Loucy (cell line): ENCODE results near the gene MAP6.

Experiments used
- H2AFZ ChIP-seq: fragments of 200-600 bp; sonication (generic); 2 replicates; pipeline ENCODE4 v1.6.0; 2016; ENCODE audit warnings: antibody characterized with exemption, mild to moderate bottlenecking, low read length, moderate library complexity
- H3F3A ChIP-seq: fragments of 200-600 bp; 2 replicates; pipeline ENCODE4 v1.6.0; 2016; ENCODE audit warnings: antibody characterized with exemption, low read depth, mild to moderate bottlenecking
- H3K27me3 ChIP-seq: fragments of 200-600 bp; sonication (generic); 2 replicates; pipeline ENCODE4 v1.6.1; 2014; ENCODE audit warnings: low read length, mild to moderate bottlenecking; ENCODE audit not compliant: insufficient read depth, poor library complexity, severe bottlenecking
- H3K36me3 ChIP-seq: fragments of 200-600 bp; sonication (generic); 2 replicates; pipeline ENCODE4 v1.6.1; 2016; ENCODE audit warnings: low read length; ENCODE audit not compliant: insufficient read depth
- H3K4me1 ChIP-seq: fragments of 200-600 bp; sonication (generic); 2 replicates; pipeline ENCODE4 v1.5.1; 2014; ENCODE audit warnings: low read length, mild to moderate bottlenecking; ENCODE audit not compliant: insufficient read depth, poor library complexity, severe bottlenecking
- H3K4me2 ChIP-seq: fragments of 200-600 bp; sonication (generic); 2 replicates; pipeline ENCODE4 v1.6.0; 2014; ENCODE audit warnings: antibody characterized with exemption, low read length, low read depth, mild to moderate bottlenecking; ENCODE audit not compliant: poor library complexity, severe bottlenecking
- H3K4me3 ChIP-seq: fragments of 200-600 bp; sonication (generic); 2 replicates; pipeline ENCODE4 v1.5.1; 2014; ENCODE audit warnings: low read length, mild to moderate bottlenecking, mixed read lengths; ENCODE audit not compliant: poor library complexity, severe bottlenecking
- H3K79me2 ChIP-seq: fragments of 200-600 bp; sonication (generic); 2 replicates; pipeline ENCODE4 v1.6.1; 2014; ENCODE audit warnings: low read length; ENCODE audit not compliant: insufficient read depth
- H3K9ac ChIP-seq: fragments of 200-600 bp; sonication (generic); 2 replicates; pipeline ENCODE4 v1.6.0; 2014; ENCODE audit warnings: mild to moderate bottlenecking, low read depth, low read length, moderate library complexity; ENCODE audit not compliant: poor library complexity, severe bottlenecking
- H3K9me2 ChIP-seq: fragments of 200-600 bp; sonication (generic); replicated peaks from 2 replicates; pipeline ENCODE4 v1.6.1; 2016; ENCODE audit warnings: low read depth, low read length, mixed read lengths
- H3K9me3 ChIP-seq: fragments of 200-600 bp; sonication (generic); 2 replicates; pipeline ENCODE4 v1.6.1; 2014; ENCODE audit warnings: mild to moderate bottlenecking, antibody characterized with exemption, low read length, low read depth; ENCODE audit not compliant: insufficient read depth
- H4K20me1 ChIP-seq: fragments of 200-600 bp; sonication (generic); 2 replicates; pipeline ENCODE4 v1.6.0; 2014; ENCODE audit warnings: antibody characterized with exemption, low read length, mild to moderate bottlenecking; ENCODE audit not compliant: insufficient read depth, poor library complexity, severe bottlenecking
- CTCF ChIP-seq: fragments of 200-600 bp; sonication (generic); conservative IDR thresholded peaks from 2 replicates; pipeline ENCODE4 v1.5.1; 2014; ENCODE audit warnings: mild to moderate bottlenecking, antibody characterized with exemption, low read length
- EZH2phosphoT487 ChIP-seq: fragments of 200-600 bp; IDR thresholded peaks from 2 replicates; pipeline ENCODE4 v1.6.1; 2018; ENCODE audit warnings: antibody characterized with exemption, mild to moderate bottlenecking, moderate library complexity, borderline replicate concordance

Gene MAP6

GRCh38 chr11:75556275-75556674 lies 112.6 kb downstream of the MAP6 start:
- TF ChIP-seq EZH2phosphoT487 (no peak), CTCF (no peak)
- Histone ChIP-seq H3K4me1 (no peaks in the 10 kb centered on the region), H3K36me3 (no peaks in the 10 kb centered on the region)

GRCh38 chr11:75555079-75555811 lies 113.6 kb downstream of the MAP6 start:
- H3K4me2 ChIP-seq = no peak overlapping the region
- no peaks in the 10 kb centered on the region for H3K36me3 ChIP-seq
- no peak overlapping the region for H2AFZ ChIP-seq

More at GRCh38 chr11:75556275-75556674, 112.6 kb downstream of the MAP6 start:
- Histone ChIP-seq H3K9me3 (no peaks in the 10 kb centered on the region), H3F3A (no peaks in the 10 kb centered on the region), H3K4me2 (no peak overlapping the region), H3K79me2 (no peaks in the 10 kb centered on the region), H3K9me2 (no peaks in the 10 kb centered on the region), H4K20me1 (no peaks in the 10 kb centered on the region), H3K9ac (no peak overlapping the region), H3K4me3 (no peak overlapping the region), H2AFZ (no peak overlapping the region), H3K27me3 (peaks cover 43% of the 10 kb centered on the region)

GRCh38 chr11:75554258-75555022 lies 114.4 kb downstream of the MAP6 start:
- no peaks in the 10 kb centered on the region for H3K79me2 ChIP-seq
- TF ChIP-seq CTCF = no peak
- no peak for TF ChIP-seq EZH2phosphoT487
- no peaks in the 10 kb centered on the region for H3K4me1 ChIP-seq
- H3K4me2 ChIP-seq = no peak overlapping the region
- no peaks in the 10 kb centered on the region for H3K36me3 ChIP-seq
- no peaks in the 10 kb centered on the region for H3K9me3 ChIP-seq
- H3K9me2 ChIP-seq = no peaks in the 10 kb centered on the region
- no peaks in the 10 kb centered on the region for H4K20me1 ChIP-seq
- no peak overlapping the region for H3K9ac ChIP-seq
- no peak overlapping the region for H3K4me3 ChIP-seq
- H3K27me3 ChIP-seq = peaks cover 33% of the 10 kb centered on the region
- no peak overlapping the region for H2AFZ ChIP-seq
- H3F3A ChIP-seq = no peaks in the 10 kb centered on the region

More at GRCh38 chr11:75555079-75555811, 113.6 kb downstream of the MAP6 start:
- Histone ChIP-seq H4K20me1 (no peaks in the 10 kb centered on the region), H3K4me3 (no peak overlapping the region), H3K79me2 (no peaks in the 10 kb centered on the region), H3K4me1 (no peaks in the 10 kb centered on the region), H3K9me2 (no peaks in the 10 kb centered on the region), H3K9ac (no peak overlapping the region), H3F3A (no peaks in the 10 kb centered on the region), H3K27me3 (peaks cover 33% of the 10 kb centered on the region), H3K9me3 (no peaks in the 10 kb centered on the region)
- no peak for TF ChIP-seq EZH2phosphoT487
